CD14-positive monocyte (primary cell): ENCODE results near the gene SEMA3A. TPM values are rescaled to one million over a fixed set of nuclear protein-coding genes. Genes with fewer than 3 reads are reported as not detected.

ENCODE experiments used
- DNase-seq, 3 donors: peaks; one replicate each; pipeline ENCODE4 v3.0.0-alpha.2; 2011 to 2022
- H2AFZ ChIP-seq: 2 replicates; pipeline ENCODE4 v1.6.0; 2012; ENCODE audit warnings: mild to moderate bottlenecking, low read depth, low read length, inconsistent platforms; ENCODE audit not compliant: insufficient read depth, poor library complexity, severe bottlenecking
- H3K27ac ChIP-seq, 2 donors: 1 replicate in 1 of 2; 2 replicates in 1 of 2; pipeline ENCODE4 v1.5.1; 2012 to 2013; ENCODE audit warnings: low read length in 2 of 2, control low read depth in 1 of 2, inconsistent platforms in 1 of 2, low read depth in 1 of 2, mild to moderate bottlenecking in 1 of 2
- H3K27me3 ChIP-seq, 2 donors: one replicate each; pipeline versions ENCODE4 v1.6.0 to v1.6.1; 2011 to 2013; ENCODE audit warnings: low read length in 2 of 2; ENCODE audit not compliant: control insufficient read depth in 2 of 2, insufficient read depth in 2 of 2
- H3K36me3 ChIP-seq, 2 donors: replicated peaks in 1 of 2; 1 replicate in 1 of 2; 2 replicates in 1 of 2; pipeline versions ENCODE4 v1.5.1 to v1.6.1; 2012 to 2013; ENCODE audit warnings: low read length in 2 of 2, control low read depth in 1 of 2, inconsistent platforms in 1 of 2, mild to moderate bottlenecking in 1 of 2; ENCODE audit not compliant: insufficient read depth in 2 of 2, control insufficient read depth in 1 of 2
- H3K4me1 ChIP-seq, 2 donors: 1 replicate in 1 of 2; 2 replicates in 1 of 2; pipeline versions ENCODE4 v1.5.1 to v1.6.1; 2012 to 2013; ENCODE audit warnings: low read length in 2 of 2, control low read depth in 1 of 2, inconsistent platforms in 1 of 2, mild to moderate bottlenecking in 1 of 2, moderate library complexity in 1 of 2; ENCODE audit not compliant: insufficient read depth in 2 of 2, control insufficient read depth in 1 of 2
- H3K4me2 ChIP-seq: replicated peaks from 2 replicates; pipeline ENCODE3; 2012; ENCODE audit warnings: low read length, moderate library complexity, mild to moderate bottlenecking; ENCODE audit not compliant: poor library complexity, severe bottlenecking; ENCODE audit errors: extremely low read depth
- H3K4me3 ChIP-seq, 3 experiments: fragments of 200-600 bp in 1 of 3; sonication (generic) in 1 of 3; replicated peaks in 1 of 3; 1 replicate in 2 of 3; 2 replicates in 1 of 3; pipeline ENCODE4 v1.5.1; 2011 to 2013; ENCODE audit warnings: low read length in 3 of 3, mild to moderate bottlenecking in 3 of 3, control low read depth in 2 of 3, low read depth in 2 of 3, inconsistent platforms in 1 of 3, moderate library complexity in 1 of 3
- H3K79me2 ChIP-seq: 2 replicates; pipeline ENCODE4 v1.6.0; 2012; ENCODE audit warnings: mild to moderate bottlenecking, control low read depth, inconsistent platforms, low read length, moderate library complexity; ENCODE audit not compliant: insufficient read depth
- H3K9ac ChIP-seq: 2 replicates; pipeline ENCODE4 v1.6.0; 2017; ENCODE audit warnings: low read length, mild to moderate bottlenecking; ENCODE audit not compliant: insufficient read depth, poor library complexity, severe bottlenecking
- H3K9me3 ChIP-seq, 2 donors: replicated peaks in 1 of 2; 1 replicate in 1 of 2; 2 replicates in 1 of 2; pipeline versions ENCODE4 v1.5.1 to v1.6.1; 2012 to 2013; ENCODE audit warnings: low read length in 2 of 2, control low read depth in 1 of 2; ENCODE audit not compliant: control insufficient read depth in 1 of 2, insufficient read depth in 1 of 2
- H4K20me1 ChIP-seq: 2 replicates; pipeline ENCODE4 v1.6.0; 2012; ENCODE audit warnings: mild to moderate bottlenecking, low read length, control low read depth, moderate library complexity; ENCODE audit not compliant: insufficient read depth
- H3K27ac Mint-ChIP-seq, 7 donors: one replicate each; pipeline ENCODE4 v1.8.0; 2020; ENCODE audit warnings: mild to moderate bottlenecking in 7 of 7, mixed read lengths in 7 of 7, moderate library complexity in 6 of 7, inconsistent platforms in 2 of 7
- H3K27me3 Mint-ChIP-seq, 3 donors: one replicate each; pipeline ENCODE4 v1.8.0; 2021 to 2022; ENCODE audit warnings: low read depth in 3 of 3, mild to moderate bottlenecking in 3 of 3, mixed read lengths in 3 of 3, moderate library complexity in 3 of 3, inconsistent platforms in 1 of 3
- H3K36me3 Mint-ChIP-seq, 2 donors: one replicate each; pipeline ENCODE4 v1.8.0; 2020; ENCODE audit warnings: mixed read lengths in 2 of 2, inconsistent platforms in 1 of 2, mild to moderate bottlenecking in 1 of 2
- H3K4me1 Mint-ChIP-seq: one replicate; pipeline ENCODE4 v1.8.0; 2020; ENCODE audit warnings: mild to moderate bottlenecking, mixed read lengths
- H3K4me3 Mint-ChIP-seq, 2 donors: one replicate each; pipeline ENCODE4 v1.8.0; 2020; ENCODE audit warnings: mild to moderate bottlenecking in 2 of 2, mixed read lengths in 2 of 2, moderate library complexity in 1 of 2
- H3K9me3 Mint-ChIP-seq, 7 donors: one replicate each; pipeline ENCODE4 v1.8.0; 2020 to 2022; ENCODE audit warnings: mixed read lengths in 7 of 7, mild to moderate bottlenecking in 6 of 7, moderate library complexity in 6 of 7, inconsistent platforms in 2 of 7
- CTCF ChIP-seq: fragments of 200-600 bp; IDR thresholded peaks from one replicate; pipeline ENCODE4 v1.8.0; 2022; ENCODE audit warnings: antibody characterized with exemption, mild to moderate bottlenecking
- WGBS: methylation state at CpG from one replicate; pipeline ENCODE4 v1.1.5; 2013; ENCODE audit warnings: missing lambda C conversion rate; ENCODE audit not compliant: insufficient coverage; 5-methylcytosine and 5-hydroxymethylcytosine counted together
- intact Hi-C, 2 donors: fragments of 100-400 bp; cut with micrococcal nuclease; formaldehyde crosslinking; loops; one replicate each; pipeline versions ENCODE4 v1.15.0 to v1.15.1; 2023
- polyA plus RNA-seq, 3 donors: library from polyadenylated mRNA; depleted of rRNA in 1 of 3; unstranded in 2 of 3; stranded (reverse) in 1 of 3; fragments of 300-500 nt in 2 of 3; fragments of >200 nt in 1 of 3; fragmentation: Illumina TruSeq in 2 of 3; gene quantifications; 1 replicate in 2 of 3; 2 replicates in 1 of 3; pipeline ENCODE4 v1.2.3, GENCODE V29; 2012 to 2021

The SEMA3A gene
- polyA plus RNA-seq, 3 donors: 0.03 TPM; not detected in 2

GRCh38 chr7:84044834-84045233, 149.8 kb downstream of the SEMA3A start:
- H3K27me3 ChIP-seq: no peaks in the 10 kb centered on the region
- H3K9me3 ChIP-seq: no peaks in the 10 kb centered on the region
- no peaks in the 10 kb centered on the region for H3K36me3 Mint-ChIP-seq
- H3K4me3 ChIP-seq: no peak overlapping the region
- no peak overlapping the region for H3K27ac ChIP-seq
- H3K4me3 Mint-ChIP-seq: no peak overlapping the region
- DNase-seq: no peak
- no peak overlapping the region for H3K4me2 ChIP-seq
- H3K9me3 Mint-ChIP-seq: no peaks in the 10 kb centered on the region
- H3K27ac Mint-ChIP-seq: no peak overlapping the region
- no peaks in the 10 kb centered on the region for H3K4me1 ChIP-seq
- no peak overlapping the region for H2AFZ ChIP-seq
- H3K27me3 Mint-ChIP-seq: no peaks in the 10 kb centered on the region
- no peaks in the 10 kb centered on the region for H3K36me3 ChIP-seq
- H3K4me1 Mint-ChIP-seq: no peaks in the 10 kb centered on the region
- TF ChIP-seq CTCF: no peak
- intact Hi-C loops: no loop called here
- no peak overlapping the region for H3K9ac ChIP-seq
- H4K20me1 ChIP-seq: no peaks in the 10 kb centered on the region
- no peaks in the 10 kb centered on the region for H3K79me2 ChIP-seq
- 82% methylated on average over 2 of the region's 2 CpGs for WGBS

GRCh38 chr7:84043661-84044191, 150.9 kb downstream of the SEMA3A start:
- Mint-ChIP-seq H3K4me1 (no peaks in the 10 kb centered on the region), H3K27ac (no peak overlapping the region), H3K27me3 (no peaks in the 10 kb centered on the region), H3K4me3 (no peak overlapping the region), H3K36me3 (no peaks in the 10 kb centered on the region), H3K9me3 (no peaks in the 10 kb centered on the region)
- intact Hi-C loops: no loop called here
- Histone ChIP-seq H3K27ac (no peak overlapping the region), H3K4me3 (no peak overlapping the region), H3K9me3 (no peaks in the 10 kb centered on the region), H3K79me2 (no peaks in the 10 kb centered on the region), H3K4me1 (no peaks in the 10 kb centered on the region), H3K36me3 (no peaks in the 10 kb centered on the region), H3K4me2 (no peak overlapping the region), H3K9ac (no peak overlapping the region), H3K27me3 (no peaks in the 10 kb centered on the region), H4K20me1 (no peaks in the 10 kb centered on the region), H2AFZ (no peak overlapping the region)
- TF ChIP-seq CTCF: no peak
- DNase-seq: no peak
- no CpG with 5 or more reads among the region's 1 CpG for WGBS
